Ectodermal cell (in vitro differentiated cells): ENCODE results near the gene SLC25A1.

Experiments
- H3K27ac ChIP-seq: 2 replicates; pipeline ENCODE4 v1.7.0; 2013; ENCODE audit warnings: mild to moderate bottlenecking, low read depth, low read length; ENCODE audit not compliant: insufficient read depth, poor library complexity, severe bottlenecking
- H3K27me3 ChIP-seq: 2 replicates; pipeline ENCODE4 v1.7.0; 2013; ENCODE audit warnings: mild to moderate bottlenecking, low read length; ENCODE audit not compliant: insufficient read depth, control insufficient read depth, poor library complexity, severe bottlenecking
- H3K36me3 ChIP-seq: one replicate; pipeline ENCODE4 v1.7.0; 2013; ENCODE audit warnings: low read length; ENCODE audit not compliant: control insufficient read depth, insufficient read depth
- H3K4me1 ChIP-seq: one replicate; pipeline ENCODE4 v1.7.0; 2013; ENCODE audit warnings: low read length; ENCODE audit not compliant: control insufficient read depth, insufficient read depth
- H3K4me3 ChIP-seq: 2 replicates; pipeline ENCODE4 v1.7.0; 2013; ENCODE audit warnings: low read depth, low read length, control low read depth; ENCODE audit not compliant: insufficient read depth
- H3K9me3 ChIP-seq: 2 replicates; pipeline ENCODE4 v1.7.0; 2013; ENCODE audit warnings: mild to moderate bottlenecking, low read length, moderate library complexity; ENCODE audit not compliant: control insufficient read depth
- WGBS, 2 experiments: methylation state at CpG; one replicate each; pipeline ENCODE4 v1.1.7; 2013; ENCODE audit warnings: missing lambda C conversion rate in 2 of 2; 5-methylcytosine and 5-hydroxymethylcytosine counted together

Gene SLC25A1

DNA sequence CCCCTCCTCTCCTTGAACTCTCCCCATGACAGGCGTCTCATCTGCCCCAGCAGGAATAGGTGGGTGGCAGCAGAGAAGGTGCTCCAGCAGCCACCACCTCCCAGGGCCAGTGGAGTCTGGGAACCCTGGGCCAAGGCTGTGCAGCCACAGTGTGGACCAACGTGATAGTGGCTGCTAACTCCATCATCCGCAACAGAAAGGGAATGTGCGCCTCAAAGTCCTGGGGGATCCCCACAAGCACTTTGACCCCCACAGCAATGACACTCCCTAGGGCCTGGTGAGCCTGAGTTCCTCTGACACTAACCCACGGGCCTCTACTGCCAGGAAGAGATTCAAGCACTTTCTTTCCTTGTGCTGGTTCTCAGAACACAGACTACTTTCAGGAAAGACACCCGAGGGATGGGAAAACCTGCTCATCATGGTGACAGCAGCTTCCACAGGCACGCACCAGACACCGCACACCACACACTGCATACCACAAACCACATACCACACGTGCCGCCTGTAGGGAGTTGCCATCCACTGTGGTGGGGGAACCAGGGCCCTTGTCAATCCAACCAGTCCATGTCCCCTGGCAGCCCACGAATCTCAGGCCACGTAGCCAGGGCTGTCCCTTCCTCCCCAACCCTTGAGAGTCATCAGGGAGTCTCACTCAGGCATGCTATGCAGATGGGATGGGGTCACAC is 3.4 kb upstream of the SLC25A1 start:
- Histone ChIP-seq H3K27ac (no peak overlapping the region), H3K4me1 (peaks cover 18% of the 10 kb centered on the region), H3K36me3 (no peaks in the 10 kb centered on the region), H3K4me3 (no peak overlapping the region), H3K27me3 (no peaks in the 10 kb centered on the region), H3K9me3 (no peaks in the 10 kb centered on the region)
- 84 to 87% methylated on average over 12 of the region's 12 CpGs for WGBS, 2 experiments

DNA sequence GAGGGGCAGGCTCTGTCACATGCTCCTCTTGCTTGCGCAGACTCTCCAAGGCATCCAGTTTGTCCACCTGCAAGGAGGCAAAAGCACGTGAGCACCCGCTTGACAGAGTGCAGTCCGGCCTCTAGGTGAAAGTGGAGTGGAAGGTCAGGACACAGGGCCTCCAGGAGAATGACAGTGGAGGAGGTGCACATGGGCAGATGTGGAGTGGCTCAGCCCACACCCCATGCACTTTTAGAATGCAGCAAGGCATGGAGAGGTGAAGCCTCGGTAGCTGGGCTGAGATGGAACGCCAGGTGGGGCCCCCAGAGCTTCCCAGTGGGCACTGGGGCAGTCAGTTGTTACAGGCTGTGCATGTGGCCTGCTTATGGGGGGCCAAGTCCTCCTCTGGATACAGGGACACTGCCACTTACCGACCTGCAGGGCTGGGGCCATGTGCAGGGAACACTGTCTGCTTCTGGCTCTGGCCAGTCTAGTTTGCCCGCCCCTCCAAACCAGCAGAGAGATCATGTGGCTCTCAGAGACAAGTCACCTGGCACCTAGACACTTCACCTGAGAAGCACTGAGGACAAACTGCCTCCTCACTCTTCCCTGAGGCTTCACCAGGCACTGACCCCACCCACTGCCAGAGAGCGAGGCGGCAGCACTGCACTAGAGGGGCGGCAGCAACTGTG is 2.3 kb upstream of the SLC25A1 start:
- Histone ChIP-seq H3K4me3 (no peak overlapping the region), H3K27me3 (no peaks in the 10 kb centered on the region), H3K4me1 (peaks cover 23% of the 10 kb centered on the region), H3K27ac (no peak overlapping the region), H3K36me3 (peaks cover 1% of the 10 kb centered on the region), H3K9me3 (no peaks in the 10 kb centered on the region)
- 91 to 93% methylated on average over 11 of the region's 11 CpGs for WGBS, 2 experiments

DNA sequence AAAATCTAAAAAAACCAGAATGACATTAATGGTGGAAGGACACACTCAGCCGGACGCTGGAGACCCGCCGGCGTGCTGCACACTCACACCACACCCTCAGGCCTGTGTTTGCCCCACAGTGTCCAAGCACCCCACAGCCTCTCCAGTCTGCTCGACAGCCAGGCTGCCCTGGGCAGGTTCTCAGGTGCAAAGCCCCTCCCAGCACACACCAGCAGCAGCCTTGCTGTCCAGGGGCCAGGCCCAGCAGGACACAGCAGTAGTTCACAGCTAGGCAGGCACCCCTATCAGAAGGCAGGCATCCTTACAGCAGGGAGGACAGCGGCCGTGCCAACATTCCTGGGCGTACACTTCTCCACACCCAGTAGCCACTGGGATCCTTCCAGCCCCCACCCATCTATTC is 1.7 kb upstream of the SLC25A1 start:
- H3K9me3 ChIP-seq, result no peaks in the 10 kb centered on the region
- no peak overlapping the region for H3K27ac ChIP-seq
- H3K4me3 ChIP-seq, result no peak overlapping the region
- WGBS, 2 experiments, result 93 to 95% methylated on average over 9 of the region's 9 CpGs
- peaks cover 23% of the 10 kb centered on the region for H3K4me1 ChIP-seq
- no peaks in the 10 kb centered on the region for H3K27me3 ChIP-seq
- H3K36me3 ChIP-seq, result peaks cover 2% of the 10 kb centered on the region

DNA sequence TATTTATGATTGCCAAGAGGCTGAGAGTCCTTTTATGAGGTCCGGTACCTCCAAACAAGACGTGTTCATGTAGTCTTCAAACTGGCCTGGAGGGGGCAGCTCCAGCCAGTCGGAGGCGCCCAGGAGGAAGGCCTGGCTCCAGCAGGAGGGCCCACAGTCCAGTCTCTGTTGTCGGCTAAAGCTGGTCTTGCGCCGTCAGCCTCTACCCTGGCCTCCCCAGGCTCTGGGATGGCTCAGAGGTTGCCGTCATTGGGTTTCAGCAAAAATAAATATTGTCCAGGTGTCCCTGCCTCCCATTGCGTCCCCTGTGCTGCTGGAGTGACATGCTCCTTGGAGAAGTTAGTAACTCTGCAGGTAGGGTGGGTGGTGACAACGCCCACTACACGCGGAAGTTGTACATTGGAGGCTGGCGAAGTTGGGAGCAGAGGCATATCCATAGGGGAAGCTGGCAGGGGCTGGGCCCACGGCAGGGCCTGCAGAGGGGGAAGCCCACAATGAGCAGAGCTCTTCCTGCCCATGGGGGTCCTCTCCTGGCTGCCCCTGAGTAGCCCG is 1.0 kb upstream of the SLC25A1 start:
- 50 to 51% methylated on average over 15 of the region's 15 CpGs for WGBS, 2 experiments
- Histone ChIP-seq H3K4me1 (peaks cover 23% of the 10 kb centered on the region), H3K27ac (peak overlapping the region; percentile 48), H3K4me3 (peak overlapping the region; percentile 78), H3K9me3 (no peaks in the 10 kb centered on the region), H3K27me3 (no peaks in the 10 kb centered on the region), H3K36me3 (peaks cover 2% of the 10 kb centered on the region)

DNA sequence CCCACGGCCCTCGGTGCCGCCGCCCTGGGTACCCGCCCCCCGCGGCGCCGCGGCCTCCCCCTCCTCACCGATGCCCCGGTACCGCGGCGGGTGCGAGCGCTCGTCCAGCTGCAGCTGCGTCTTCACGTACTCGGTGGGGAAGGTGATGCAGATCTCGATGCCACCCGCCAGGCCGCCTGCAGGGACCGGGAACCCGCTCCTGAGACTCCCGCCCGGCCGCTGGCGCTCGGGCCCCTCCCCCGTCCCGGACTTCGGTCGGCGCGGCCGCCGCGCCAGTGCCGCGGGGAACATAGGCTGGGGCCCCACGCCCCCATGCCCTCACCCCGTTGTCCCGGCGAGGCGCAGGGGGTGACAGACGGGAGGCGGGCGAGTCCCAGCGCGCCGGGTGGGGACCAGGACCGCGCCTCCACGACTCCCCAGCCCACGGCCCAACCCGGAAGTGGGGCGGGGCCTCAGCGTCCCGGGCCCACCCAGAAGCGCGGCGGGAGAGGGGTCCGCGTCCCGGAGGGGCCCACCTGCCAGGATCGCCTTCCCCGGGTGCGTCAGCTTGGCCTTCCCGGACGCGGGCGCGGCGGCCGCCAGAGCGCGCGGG is 375 bp downstream of the SLC25A1 start:
- 0% methylated on average over 80 of the region's 80 CpGs for WGBS, 2 experiments

DNA sequence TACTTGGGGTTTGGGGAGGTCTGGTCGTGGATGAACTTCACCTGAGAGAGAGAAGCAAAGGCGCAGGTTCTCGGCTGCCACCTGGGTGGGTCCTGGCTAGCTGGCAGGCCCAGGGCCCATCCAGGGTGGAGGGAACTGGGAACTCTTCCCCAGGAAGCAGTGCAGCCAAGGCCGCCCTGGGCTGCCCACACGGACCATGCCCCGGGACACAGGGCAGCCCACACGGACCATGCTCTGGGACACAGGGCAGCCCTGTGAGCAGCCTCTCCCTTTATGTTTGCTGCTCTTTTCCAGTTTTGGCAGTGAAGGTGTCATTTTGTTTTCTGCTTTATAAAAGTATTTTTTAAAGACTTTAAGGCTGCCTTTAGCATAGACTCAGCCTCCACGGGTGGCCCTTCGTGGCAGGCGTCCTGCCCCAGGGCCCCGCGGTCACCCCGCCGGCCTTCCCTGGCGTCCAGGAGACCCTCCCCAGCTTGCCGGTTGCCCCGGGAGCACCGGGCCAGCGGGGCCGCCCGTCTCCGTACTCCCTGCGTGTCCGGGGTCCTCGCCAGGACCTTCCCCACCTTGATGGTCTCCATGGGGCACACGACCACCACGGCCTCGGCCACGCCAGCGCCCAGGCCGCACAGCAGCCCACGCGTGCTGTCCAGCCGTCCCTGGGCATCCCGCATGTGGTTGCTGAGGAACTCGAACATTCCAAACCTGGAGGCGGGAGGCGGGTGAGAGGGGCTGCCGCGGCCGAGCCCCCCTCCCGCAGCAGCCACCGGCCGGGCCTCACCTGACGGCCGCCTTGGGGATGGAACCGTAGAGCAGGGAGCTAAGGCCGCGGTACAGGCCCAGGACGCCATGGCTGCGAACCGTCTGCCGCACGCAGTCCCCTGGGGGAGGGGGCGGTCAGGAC is 1.1 kb downstream of the SLC25A1 start:
- WGBS, 2 experiments, result 36 to 38% methylated on average over 55 of the region's 55 CpGs
- Histone ChIP-seq H3K36me3 (peaks cover 2% of the 10 kb centered on the region), H3K27ac (no peak overlapping the region), H3K4me1 (peaks cover 23% of the 10 kb centered on the region), H3K27me3 (no peaks in the 10 kb centered on the region), H3K4me3 (peak overlapping the region; percentile 78), H3K9me3 (no peaks in the 10 kb centered on the region)

More for the DNA sequence above, 375 bp downstream of the SLC25A1 start:
- H3K4me3 ChIP-seq, result peak overlapping the region; percentile 78
- no peaks in the 10 kb centered on the region for H3K9me3 ChIP-seq
- H3K4me1 ChIP-seq, result peaks cover 23% of the 10 kb centered on the region
- H3K36me3 ChIP-seq, result peaks cover 2% of the 10 kb centered on the region
- no peaks in the 10 kb centered on the region for H3K27me3 ChIP-seq
- H3K27ac ChIP-seq, result no peak overlapping the region

DNA sequence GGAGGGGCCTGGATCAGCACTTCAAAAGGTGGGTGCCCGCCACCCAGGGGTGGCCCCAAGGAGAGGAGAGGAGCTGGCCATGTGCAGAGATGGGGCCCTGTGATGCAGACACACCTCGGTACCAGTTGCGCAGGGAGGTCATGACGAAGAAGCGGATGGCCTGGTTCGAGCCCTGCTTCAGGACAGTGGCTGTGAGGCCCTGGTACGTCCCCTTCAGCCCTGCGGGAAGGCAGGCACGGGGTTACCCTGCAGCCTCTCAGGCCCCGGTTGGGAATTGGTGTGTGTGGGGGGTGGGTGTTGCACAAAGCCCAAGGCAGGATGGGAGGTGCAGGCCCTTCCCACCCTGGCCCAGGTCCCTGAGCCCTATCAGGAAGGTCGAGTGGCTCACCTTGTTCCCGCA is 1.8 kb downstream of the SLC25A1 start:
- WGBS, 2 experiments, result 84 to 88% methylated on average over 12 of the region's 12 CpGs
- H3K4me1 ChIP-seq, result peaks cover 23% of the 10 kb centered on the region
- H3K27ac ChIP-seq, result no peak overlapping the region
- H3K4me3 ChIP-seq, result no peak overlapping the region
- H3K27me3 ChIP-seq, result no peaks in the 10 kb centered on the region
- peaks cover 2% of the 10 kb centered on the region for H3K36me3 ChIP-seq
- H3K9me3 ChIP-seq, result no peaks in the 10 kb centered on the region

DNA sequence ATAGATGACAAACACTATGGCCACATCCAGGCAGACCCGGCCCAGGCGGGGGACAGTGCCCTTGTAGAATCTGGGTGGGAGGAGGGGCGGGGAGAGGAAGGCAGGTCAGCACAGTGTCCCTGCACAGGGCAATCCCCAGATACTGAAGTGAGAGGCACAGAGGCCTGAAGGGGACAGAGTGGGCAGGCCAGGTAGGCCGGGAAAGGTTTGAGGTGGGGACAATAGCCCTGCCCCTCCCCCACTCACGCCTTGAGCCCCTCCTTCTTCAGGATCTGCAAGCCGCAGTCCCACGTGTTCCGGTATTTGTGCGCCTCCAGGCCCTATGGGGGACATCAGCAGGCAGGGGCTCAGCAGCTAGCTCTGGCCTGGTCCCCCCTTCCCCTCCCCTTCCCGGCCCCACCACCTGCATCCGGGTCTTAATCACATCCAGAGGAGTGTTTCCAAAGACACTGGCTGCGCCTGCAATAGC is 2.3 kb downstream of the SLC25A1 start:
- Histone ChIP-seq H3K4me1 (peaks cover 23% of the 10 kb centered on the region), H3K4me3 (no peak overlapping the region), H3K27ac (no peak overlapping the region), H3K9me3 (no peaks in the 10 kb centered on the region), H3K27me3 (peaks cover under 1% of the 10 kb centered on the region), H3K36me3 (peaks cover 2% of the 10 kb centered on the region)
- WGBS, 2 experiments, result 75 to 77% methylated on average over 12 of the region's 12 CpGs

DNA sequence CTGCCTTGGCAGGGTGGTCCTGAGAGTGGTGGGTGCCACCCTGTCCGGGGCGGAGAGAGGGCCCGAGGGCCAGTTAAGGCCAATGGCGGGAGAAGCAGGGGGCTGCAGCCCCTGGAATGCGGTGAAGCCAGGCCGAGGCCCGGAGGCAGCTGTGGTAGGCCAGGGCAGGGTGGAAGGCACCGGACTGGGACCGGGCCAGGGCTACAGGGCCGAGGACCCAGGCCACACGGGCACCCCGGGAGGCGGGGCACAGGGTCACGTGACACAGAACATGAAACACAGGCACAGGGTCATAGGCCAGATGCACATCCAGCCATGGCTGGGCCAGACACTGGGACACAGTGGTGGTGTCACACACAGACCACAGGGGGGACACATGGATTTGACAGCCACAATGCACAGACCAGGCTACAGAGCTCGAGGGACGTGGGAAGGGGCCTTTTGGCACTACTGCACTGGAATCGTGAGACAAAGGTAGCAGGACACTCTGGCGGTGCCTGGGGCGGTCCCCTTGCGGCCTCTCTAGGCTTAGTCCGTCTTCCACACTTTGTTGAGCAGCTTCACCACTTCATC is 2.8 kb downstream of the SLC25A1 start:
- H3K27ac ChIP-seq, result no peak overlapping the region
- H3K9me3 ChIP-seq, result no peaks in the 10 kb centered on the region
- peaks cover 6% of the 10 kb centered on the region for H3K27me3 ChIP-seq
- 90% methylated on average over 21 of the region's 21 CpGs for WGBS, 2 experiments
- peaks cover 2% of the 10 kb centered on the region for H3K36me3 ChIP-seq
- peaks cover 28% of the 10 kb centered on the region for H3K4me1 ChIP-seq
- H3K4me3 ChIP-seq, result no peak overlapping the region
